NCI-H2196 (cell line): Measurements from ENCODE around the gene ULK3.

Experiments used
- DNase-seq: peaks from one replicate; lab custom pipeline; 2025; ENCODE audit not compliant: unreplicated experiment; lab: John Stamatoyannopoulos, UW

The ULK3 gene

GRCh38 chr15:74869372-74869725 lies 26.4 kb upstream of the ULK3 start:
- no peak for DNase-seq

DNA sequence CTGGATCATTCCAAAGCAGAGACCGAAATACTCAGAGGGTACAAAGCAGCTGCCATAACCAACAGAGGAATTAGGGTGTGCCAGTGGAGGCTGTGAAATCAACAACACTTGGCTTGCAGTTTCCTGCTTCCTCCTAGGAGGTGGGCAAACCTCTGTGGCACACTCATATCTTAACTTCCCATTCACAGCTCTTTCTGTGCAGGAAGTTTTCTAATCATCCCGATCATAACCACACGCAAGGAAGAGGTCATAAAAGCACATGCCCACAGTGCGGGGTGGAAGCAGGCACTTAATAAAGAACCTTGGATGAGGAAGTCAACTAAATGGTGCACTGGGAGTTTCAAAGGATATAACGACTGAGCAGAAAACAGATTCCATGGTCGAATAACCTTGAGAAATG lies 25.1 kb upstream of the ULK3 start:
- no peak for DNase-seq

- no peak for DNase-seq
These were observed 24.6 kb upstream of the ULK3 start for GRCh38 chr15:74867466-74868038.

DNA sequence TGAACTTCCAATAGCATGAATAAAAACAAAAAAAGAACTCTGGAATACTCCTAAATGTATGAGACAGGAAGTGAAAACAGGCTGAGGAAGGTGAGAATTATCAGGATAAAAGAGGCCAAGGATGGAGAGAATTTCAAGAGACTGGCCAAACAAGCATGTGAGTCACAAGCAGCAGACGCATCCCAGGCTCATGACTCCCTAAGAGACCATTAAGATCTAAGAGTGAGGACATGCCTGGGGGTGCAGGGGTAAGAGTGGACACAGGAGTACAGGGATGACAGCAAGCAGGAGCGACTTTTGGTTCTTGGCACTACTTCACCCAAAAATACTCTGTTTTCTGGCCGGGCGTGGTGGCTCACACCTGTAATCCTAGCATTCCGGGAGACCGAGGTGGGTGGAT lies 23.1 kb upstream of the ULK3 start:
- no peak for DNase-seq

GRCh38 chr15:74865316-74865715 lies 22.4 kb upstream of the ULK3 start:
- DNase-seq, result no peak

GRCh38 chr15:74864296-74864695 lies 21.3 kb upstream of the ULK3 start:
- no peak for DNase-seq

DNA sequence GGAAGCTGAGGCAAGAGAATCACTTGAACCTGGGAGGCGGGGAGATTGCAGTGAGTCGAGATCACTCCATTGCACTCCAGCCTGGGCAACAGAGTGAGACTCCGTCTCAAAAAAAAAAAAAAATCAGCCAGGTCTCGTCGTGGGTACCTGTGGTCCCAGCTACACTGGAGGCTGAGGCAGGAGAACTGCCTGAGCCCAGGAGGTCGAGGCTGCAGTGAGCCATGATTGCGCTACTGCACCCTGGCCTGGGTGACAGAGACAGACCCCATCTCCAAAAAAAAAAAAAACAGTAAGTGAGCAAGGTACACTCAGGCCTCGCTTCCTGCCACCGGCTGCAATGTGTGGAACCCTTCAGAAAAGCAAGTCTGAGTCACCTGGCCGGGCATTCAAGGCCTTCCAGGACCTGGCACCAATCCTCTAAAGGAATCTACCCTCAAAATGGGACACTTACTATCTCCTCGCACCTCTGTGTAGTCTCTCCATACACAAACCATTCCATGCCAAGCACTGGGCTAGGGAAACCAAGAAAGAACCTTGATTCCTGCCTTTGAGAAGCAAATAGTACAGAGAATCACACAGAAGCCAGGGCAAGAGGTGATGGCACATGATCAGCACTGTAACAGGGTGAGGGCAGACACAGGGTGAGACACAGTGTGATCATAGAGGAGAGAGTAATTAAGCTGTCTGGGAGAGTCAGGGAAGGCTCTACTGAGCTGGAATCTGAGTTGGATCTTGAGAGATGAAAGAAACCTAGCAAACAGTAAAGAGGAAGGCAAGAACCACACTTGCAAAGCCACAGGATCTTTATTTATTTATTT lies 20.5 kb upstream of the ULK3 start:
- no peak for DNase-seq

- no peak for DNase-seq
These were observed 15.4 kb upstream of the ULK3 start for GRCh38 chr15:74858369-74858740.

GRCh38 chr15:74857671-74858368 lies 14.9 kb upstream of the ULK3 start:
- DNase-seq, result peak; percentile 19

DNA sequence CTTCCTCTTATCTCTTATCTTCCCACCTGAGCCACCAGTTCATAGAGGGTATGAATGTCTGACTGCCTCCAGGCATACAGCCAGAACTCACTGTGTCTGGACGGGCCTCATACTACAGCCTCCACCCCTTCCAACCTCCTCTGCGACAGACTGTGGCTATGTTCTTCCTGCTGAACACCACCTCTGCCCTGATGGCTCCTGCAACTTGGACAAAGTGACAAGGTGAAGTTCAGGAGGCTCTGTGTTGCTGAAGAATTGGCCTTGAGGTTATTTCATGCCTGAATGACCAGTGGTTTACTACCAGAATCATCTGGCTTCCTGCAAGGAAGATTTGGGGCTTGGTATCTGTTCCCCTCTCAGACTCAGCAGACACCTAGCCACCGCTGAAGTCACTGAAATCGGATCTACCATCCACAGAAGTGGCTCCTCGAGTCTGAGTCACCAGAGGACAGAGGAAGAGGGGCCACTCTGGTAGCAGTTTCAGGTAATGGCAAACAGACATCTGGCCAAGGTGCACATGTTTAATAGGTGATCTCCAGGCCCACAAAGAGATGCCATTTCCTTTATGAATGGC lies 14.2 kb upstream of the ULK3 start:
- peak; percentile 55 for DNase-seq

DNA sequence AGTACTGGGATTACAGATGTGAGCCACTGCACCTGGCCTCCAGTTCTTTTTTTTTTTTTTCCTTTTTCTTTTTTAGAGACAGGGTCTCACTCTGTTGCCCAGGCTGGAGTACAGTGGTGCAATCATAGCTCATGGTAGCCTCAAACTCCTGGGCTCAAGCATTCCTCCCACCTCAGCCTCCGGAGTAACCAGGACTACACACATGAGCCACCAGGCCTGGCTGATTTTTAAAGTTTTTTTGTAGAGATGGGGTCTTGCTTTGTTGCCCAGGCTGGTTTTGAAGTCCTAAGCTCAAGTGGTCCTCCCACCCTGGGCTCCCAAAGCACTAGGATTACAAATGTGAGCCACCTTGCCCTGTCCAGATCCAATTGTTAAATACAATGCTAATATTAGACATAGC lies 13.6 kb upstream of the ULK3 start:
- no peak for DNase-seq

DNA sequence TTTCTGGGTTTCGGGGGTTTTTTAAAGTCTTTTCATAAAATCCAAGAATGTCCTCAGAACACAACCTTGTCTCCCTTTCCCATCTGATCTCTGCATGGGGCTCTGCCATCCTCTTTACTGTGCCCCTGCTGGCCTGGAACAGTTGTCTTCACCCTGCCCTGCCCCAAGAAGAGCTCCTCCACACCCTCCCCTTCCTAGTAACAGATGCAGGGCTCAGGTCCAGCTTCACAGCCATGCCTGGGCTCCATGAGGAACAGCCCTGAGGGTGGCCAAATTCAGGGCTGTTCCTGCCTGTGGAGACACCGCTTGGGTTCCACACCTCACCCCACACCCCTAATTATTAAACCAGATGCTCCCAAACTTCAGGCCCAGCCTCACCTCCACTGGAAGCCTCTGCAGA lies 12.9 kb upstream of the ULK3 start:
- DNase-seq, result no peak

GRCh38 chr15:74854453-74855022 lies 11.6 kb upstream of the ULK3 start:
- DNase-seq, result no peak

- no peak for DNase-seq
These were observed 9.0 kb upstream of the ULK3 start for GRCh38 chr15:74851960-74852359.

DNA sequence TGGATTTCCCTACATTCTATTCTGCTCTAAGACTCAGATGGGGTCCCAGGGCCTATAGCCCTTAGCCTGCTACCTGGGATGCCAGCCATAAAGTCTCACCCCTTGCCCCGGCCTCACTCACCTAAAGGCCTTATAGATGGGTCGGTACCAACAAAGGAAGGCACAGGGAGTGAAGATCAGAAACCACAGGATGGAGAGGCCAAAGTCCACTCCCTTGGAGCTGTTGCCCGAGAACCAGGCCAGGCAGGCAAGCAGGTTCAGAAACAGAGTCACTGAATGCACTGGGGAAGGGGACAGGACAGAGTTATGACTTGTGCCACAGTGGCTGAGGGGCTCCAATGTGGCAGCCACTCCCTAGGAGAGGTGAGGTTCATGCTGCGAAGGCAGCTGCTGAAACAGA lies 7.4 kb upstream of the ULK3 start:
- DNase-seq, result no peak

GRCh38 chr15:74847432-74847831 lies 4.5 kb upstream of the ULK3 start:
- peak; percentile 19 for DNase-seq

DNA sequence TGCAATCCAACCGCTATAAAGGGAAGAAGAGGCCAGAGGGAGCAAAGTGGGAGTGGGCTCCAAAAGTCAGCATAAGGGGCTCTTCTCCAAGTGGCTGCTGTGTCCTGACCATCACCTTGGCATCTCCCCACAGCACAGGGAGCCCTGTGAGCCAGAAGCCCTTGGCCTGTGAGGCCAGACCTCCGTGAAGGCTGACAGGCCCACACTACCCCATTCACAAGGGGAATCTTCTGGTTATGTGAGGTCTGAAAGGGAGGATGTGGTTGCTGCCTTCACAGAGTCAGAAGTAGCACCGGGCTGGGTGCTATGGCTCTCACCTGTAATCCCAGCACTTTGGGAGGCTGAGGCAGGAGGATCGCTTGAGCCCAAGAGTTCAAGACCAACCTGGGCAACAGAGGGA lies 2.6 kb upstream of the ULK3 start:
- DNase-seq, result no peak

- DNase-seq, result no peak
These were observed 2.2 kb upstream of the ULK3 start for GRCh38 chr15:74845208-74845568.

DNA sequence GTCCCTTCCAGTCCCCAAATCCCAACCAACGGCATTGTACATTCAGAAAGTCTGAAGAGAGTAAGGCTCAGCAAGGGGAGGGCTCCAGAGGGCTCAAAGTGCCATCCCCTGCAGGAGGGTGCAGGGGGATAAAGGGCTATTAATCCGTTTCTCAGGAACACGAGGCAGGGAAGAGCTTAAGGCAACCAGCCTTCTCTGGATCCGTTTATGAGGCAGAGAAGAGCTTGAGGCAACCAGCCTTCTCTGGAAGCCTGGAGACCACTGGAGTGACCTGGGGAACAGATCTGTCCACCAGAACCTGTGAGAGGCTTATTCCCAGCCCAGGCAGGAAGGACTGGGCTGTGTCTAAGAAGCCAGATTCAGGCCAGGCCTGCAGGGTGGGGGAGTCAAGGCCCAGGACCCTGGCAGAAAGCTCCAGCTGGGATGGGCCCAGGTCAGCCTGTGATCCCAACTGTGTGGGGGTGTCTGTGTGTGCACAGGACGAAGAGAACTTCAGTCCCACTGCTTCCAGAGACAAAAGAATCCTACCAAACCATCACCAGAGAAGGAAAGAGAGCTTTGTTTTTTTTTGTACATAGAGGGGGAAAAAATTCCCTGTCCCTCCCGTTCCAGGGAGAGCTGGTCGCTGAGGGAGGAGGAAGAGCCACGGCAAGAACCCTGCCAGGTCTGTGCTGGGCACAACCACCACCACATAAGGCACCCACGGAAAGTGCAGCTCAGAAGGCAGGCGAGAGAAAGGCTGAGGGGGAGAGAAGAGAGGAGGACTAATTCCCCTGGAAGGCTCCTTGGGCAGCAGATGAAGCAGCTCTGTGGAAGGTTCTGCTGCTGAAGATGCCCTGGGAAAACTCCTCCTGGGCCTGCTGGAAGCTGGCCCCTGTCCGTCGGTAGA lies 1.6 kb upstream of the ULK3 start:
- DNase-seq, result no peak

- DNase-seq, result no peak
These were observed 939 bp upstream of the ULK3 start for GRCh38 chr15:74843891-74844299.

DNA sequence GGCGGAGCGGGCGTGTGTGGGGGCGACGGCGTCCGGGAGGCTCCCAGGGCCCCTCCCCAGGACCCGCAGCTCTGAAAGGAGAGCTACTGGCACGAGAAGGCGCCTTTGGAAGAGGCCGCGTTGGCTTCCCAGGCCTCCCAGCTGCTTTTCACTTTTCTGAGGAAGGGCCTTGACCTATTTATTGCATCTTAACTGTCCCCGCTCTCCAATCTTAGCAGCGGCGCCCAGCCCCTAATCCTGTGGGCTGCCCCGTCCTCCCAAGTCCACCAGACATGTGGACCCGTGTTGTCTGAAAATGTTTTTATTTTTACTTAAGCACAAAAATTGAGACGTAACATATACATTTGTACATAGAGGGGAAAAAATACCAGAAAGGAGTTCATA lies 481 bp upstream of the ULK3 start:
- DNase-seq, result no peak
